Osteoblast (primary cell): ENCODE data around the gene RFX8. TPM values are rescaled to one million over a fixed set of nuclear protein-coding genes. Genes with fewer than 3 reads are reported as not detected.

Source experiments
- DNase-seq: peaks from one replicate; pipeline ENCODE4 v3.0.0; 2011; ENCODE audit warnings: low spot score, mixed read lengths; ENCODE audit not compliant: insufficient read length; ENCODE audit errors: missing footprints
- H2AFZ ChIP-seq: 2 replicates; pipeline ENCODE4 v1.6.0; 2011; ENCODE audit warnings: mild to moderate bottlenecking, low read length
- H3K27ac ChIP-seq: 2 replicates; pipeline ENCODE4 v1.5.1; 2011; ENCODE audit warnings: mild to moderate bottlenecking, low read depth, low read length, moderate library complexity
- H3K27me3 ChIP-seq: 2 replicates; pipeline ENCODE4 v1.6.0; 2012; ENCODE audit warnings: mild to moderate bottlenecking, control low read depth, inconsistent platforms, low read length, moderate library complexity; ENCODE audit not compliant: insufficient read depth
- H3K36me3 ChIP-seq: 2 replicates; pipeline ENCODE4 v1.5.1; 2011; ENCODE audit warnings: mild to moderate bottlenecking, low read length, control low read depth, moderate library complexity; ENCODE audit not compliant: insufficient read depth
- H3K4me1 ChIP-seq: 2 replicates; pipeline ENCODE4 v1.5.1; 2011; ENCODE audit warnings: mild to moderate bottlenecking, low read length, control low read depth, moderate library complexity; ENCODE audit not compliant: insufficient read depth
- H3K4me2 ChIP-seq: 2 replicates; pipeline ENCODE4 v1.6.0; 2011; ENCODE audit warnings: mild to moderate bottlenecking, low read length; ENCODE audit not compliant: insufficient read depth
- H3K4me3 ChIP-seq: fragments of 200-600 bp; sonication (generic); 3 replicates; pipeline ENCODE4 v1.5.1; 2012; ENCODE audit warnings: mild to moderate bottlenecking, low read length, inconsistent platforms; ENCODE audit not compliant: insufficient read depth
- H3K79me2 ChIP-seq: 2 replicates; pipeline ENCODE4 v1.6.0; 2012; ENCODE audit warnings: mild to moderate bottlenecking, low read length, control low read depth, inconsistent platforms; ENCODE audit not compliant: insufficient read depth
- H3K9me3 ChIP-seq: 2 replicates; pipeline ENCODE4 v1.5.1; 2011; ENCODE audit warnings: low read depth, low read length, control low read depth
- H4K20me1 ChIP-seq: 2 replicates; pipeline ENCODE4 v1.6.0; 2012; ENCODE audit warnings: mild to moderate bottlenecking, low read length, control low read depth; ENCODE audit not compliant: insufficient read depth
- total RNA-seq: library from RNA; depleted of rRNA; stranded (reverse); fragments of >200 nt; gene quantifications from 2 replicates; pipeline ENCODE4 v1.2.3, GENCODE V29; 2012
- TF ChIP-seq, protein P1 (sequence below): IDR thresholded peaks from 2 replicates; pipeline ENCODE4 v1.5.1; 2011; ENCODE audit warnings: mild to moderate bottlenecking, low read depth, low read length, moderate library complexity; ENCODE audit errors: extremely low read depth

Gene RFX8
- total RNA-seq, 1 donor: 7.6 TPM

DNA sequence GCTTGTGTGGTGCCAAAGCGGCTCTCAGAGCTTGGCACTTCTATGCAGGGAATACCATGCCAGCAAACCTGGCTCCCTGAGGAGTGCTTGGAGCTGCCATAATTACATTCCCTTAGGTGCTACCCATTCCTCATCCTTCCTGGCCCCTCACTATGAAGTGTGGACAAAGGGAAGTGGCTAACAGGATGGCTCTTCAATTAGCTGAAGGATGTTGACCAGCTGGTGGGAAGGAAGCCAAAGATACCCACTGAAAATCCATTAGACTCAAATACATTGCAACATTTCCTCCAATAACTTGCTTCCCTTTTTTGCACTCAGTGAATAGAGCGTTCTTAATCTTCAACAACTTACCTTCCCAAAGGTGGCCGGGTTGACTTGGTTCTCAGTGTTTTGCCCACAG lies 8.5 kb downstream of the RFX8 start:
- H3K27me3 ChIP-seq: no peaks in the 10 kb centered on the region
- no peak overlapping the region for H2AFZ ChIP-seq
- TF ChIP-seq, protein P1, sequence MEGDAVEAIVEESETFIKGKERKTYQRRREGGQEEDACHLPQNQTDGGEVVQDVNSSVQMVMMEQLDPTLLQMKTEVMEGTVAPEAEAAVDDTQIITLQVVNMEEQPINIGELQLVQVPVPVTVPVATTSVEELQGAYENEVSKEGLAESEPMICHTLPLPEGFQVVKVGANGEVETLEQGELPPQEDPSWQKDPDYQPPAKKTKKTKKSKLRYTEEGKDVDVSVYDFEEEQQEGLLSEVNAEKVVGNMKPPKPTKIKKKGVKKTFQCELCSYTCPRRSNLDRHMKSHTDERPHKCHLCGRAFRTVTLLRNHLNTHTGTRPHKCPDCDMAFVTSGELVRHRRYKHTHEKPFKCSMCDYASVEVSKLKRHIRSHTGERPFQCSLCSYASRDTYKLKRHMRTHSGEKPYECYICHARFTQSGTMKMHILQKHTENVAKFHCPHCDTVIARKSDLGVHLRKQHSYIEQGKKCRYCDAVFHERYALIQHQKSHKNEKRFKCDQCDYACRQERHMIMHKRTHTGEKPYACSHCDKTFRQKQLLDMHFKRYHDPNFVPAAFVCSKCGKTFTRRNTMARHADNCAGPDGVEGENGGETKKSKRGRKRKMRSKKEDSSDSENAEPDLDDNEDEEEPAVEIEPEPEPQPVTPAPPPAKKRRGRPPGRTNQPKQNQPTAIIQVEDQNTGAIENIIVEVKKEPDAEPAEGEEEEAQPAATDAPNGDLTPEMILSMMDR: no peak
- peak overlapping the region; percentile 13 for H3K27ac ChIP-seq
- H3K79me2 ChIP-seq: peaks cover 72% of the 10 kb centered on the region
- DNase-seq: no peak
- peaks cover 25% of the 10 kb centered on the region for H3K4me1 ChIP-seq
- no peak overlapping the region for H3K4me3 ChIP-seq
- no peaks in the 10 kb centered on the region for H3K9me3 ChIP-seq
- no peaks in the 10 kb centered on the region for H4K20me1 ChIP-seq
- peaks cover 30% of the 10 kb centered on the region for H3K36me3 ChIP-seq
- H3K4me2 ChIP-seq: no peak overlapping the region

DNA sequence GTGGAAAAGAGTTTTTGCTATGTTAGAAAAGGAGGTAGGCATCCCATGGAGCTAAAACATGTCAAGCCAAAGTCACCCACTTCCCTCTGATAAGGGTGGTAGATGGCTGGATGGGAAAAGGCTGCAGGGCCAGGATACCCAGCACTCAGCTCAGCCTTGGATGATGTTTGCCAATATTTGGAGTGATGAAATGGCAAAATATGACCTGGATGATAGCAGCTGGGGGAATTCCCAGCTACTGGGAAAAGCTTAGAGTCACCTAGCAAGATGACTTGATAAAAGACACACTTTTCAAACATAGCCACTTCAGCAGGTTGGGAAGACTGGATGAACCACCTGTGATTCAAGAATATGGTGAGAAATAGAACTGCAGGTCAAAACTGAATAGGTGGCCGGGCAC lies 10.1 kb downstream of the RFX8 start:
- peak overlapping the region; percentile 12 for H3K4me2 ChIP-seq
- no peak for DNase-seq
- no peak overlapping the region for H2AFZ ChIP-seq
- H3K4me1 ChIP-seq: peaks cover 23% of the 10 kb centered on the region
- no peaks in the 10 kb centered on the region for H3K9me3 ChIP-seq
- no peaks in the 10 kb centered on the region for H4K20me1 ChIP-seq
- H3K4me3 ChIP-seq: no peak overlapping the region
- no peaks in the 10 kb centered on the region for H3K27me3 ChIP-seq
- TF ChIP-seq, protein P1: no peak
- peak overlapping the region; percentile 87 for H3K27ac ChIP-seq
- H3K79me2 ChIP-seq: peaks cover 69% of the 10 kb centered on the region
- H3K36me3 ChIP-seq: peaks cover 40% of the 10 kb centered on the region

DNA sequence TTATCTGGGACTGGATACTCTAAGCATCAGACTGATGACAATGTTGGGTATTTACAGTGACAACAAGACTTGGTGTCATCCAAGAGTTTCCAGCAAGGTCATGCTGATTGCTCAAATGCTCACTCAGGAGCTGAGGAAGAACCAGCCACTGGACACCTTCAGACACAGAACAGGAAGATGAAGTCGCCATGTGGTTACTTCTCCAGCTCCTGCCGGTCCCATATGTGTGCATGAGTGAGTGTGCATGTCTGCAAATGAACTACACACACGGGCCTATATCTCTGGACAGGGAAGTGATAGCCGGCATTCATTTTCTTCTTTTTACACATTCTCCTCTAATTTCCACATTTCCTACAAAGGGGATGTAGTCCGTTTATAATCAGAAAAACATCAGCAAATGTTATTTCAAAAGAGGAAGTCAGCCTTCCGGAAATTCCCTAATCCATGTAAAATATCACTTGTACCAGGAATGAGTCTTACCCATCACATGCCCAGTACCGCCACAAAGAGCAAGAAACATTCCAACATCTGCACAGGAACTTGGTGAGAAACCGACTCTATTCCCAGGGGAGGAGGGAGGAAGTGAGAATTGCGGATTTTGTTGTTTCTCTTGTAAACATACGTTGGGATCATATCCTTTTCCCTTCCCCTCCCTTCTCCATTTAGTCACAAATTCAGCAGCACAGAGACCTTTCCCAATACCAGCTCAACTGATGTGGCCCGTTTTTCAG lies 10.8 kb downstream of the RFX8 start:
- peak overlapping the region; percentile 12 for H3K4me2 ChIP-seq
- peak overlapping the region; percentile 49 for H2AFZ ChIP-seq
- peak overlapping the region; percentile 87 for H3K27ac ChIP-seq
- H4K20me1 ChIP-seq: no peaks in the 10 kb centered on the region
- TF ChIP-seq, protein P1: no peak
- H3K27me3 ChIP-seq: no peaks in the 10 kb centered on the region
- H3K9me3 ChIP-seq: no peaks in the 10 kb centered on the region
- peaks cover 23% of the 10 kb centered on the region for H3K4me1 ChIP-seq
- peak overlapping the region; percentile 2 for H3K4me3 ChIP-seq
- H3K79me2 ChIP-seq: peaks cover 62% of the 10 kb centered on the region
- peak; percentile 87 for DNase-seq
- peaks cover 43% of the 10 kb centered on the region for H3K36me3 ChIP-seq

DNA sequence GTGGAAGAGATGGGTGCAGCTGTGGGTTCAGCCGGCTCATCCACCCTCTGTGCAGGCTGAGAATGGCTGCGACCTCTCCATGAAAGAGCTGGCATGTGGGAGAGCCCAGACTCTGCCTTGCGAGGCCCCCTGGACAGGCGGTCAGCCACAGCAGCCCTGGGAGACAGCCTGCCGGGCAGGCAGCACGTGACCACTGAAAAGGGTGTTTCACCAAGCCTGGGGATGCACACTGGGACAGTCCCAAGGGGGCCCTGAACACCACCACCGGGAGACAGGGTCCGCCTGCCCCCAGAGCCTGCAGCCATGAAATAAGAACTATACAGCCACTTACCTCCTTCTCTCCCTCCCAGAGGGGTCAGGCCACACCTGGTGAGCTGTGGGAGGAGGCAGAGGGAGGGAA lies 11.5 kb downstream of the RFX8 start:
- peak overlapping the region; percentile 87 for H3K27ac ChIP-seq
- H3K9me3 ChIP-seq: no peaks in the 10 kb centered on the region
- peak overlapping the region; percentile 49 for H2AFZ ChIP-seq
- DNase-seq: no peak
- peaks cover 61% of the 10 kb centered on the region for H3K79me2 ChIP-seq
- no peaks in the 10 kb centered on the region for H4K20me1 ChIP-seq
- TF ChIP-seq, protein P1: no peak
- no peak overlapping the region for H3K4me2 ChIP-seq
- H3K36me3 ChIP-seq: peaks cover 43% of the 10 kb centered on the region
- no peaks in the 10 kb centered on the region for H3K27me3 ChIP-seq
- peaks cover 23% of the 10 kb centered on the region for H3K4me1 ChIP-seq
- no peak overlapping the region for H3K4me3 ChIP-seq
